HEK293 (cell line): ENCODE results near the gene F5.

ENCODE experiments used
- CTCF ChIA-PET: fragments of 350-600 bp; formaldehyde crosslinking; extraction: SDS; loops from one replicate; lab custom pipeline; 2021; ENCODE audit warnings: antibody characterized with exemption; lab: Yijun Ruan, JAX
- POLR2A ChIA-PET: fragments of 300-600 bp; formaldehyde crosslinking; extraction: SDS; loops from one replicate; lab custom pipeline; 2020; ENCODE audit warnings: antibody characterized with exemption, inconsistent platforms; lab: Yijun Ruan, JAX
- H3K27ac ChIP-seq: fragments of 200-500 bp; sonication (Bioruptor generic); 2 replicates; pipeline ENCODE4 v1.5.1; 2014; ENCODE audit warnings: low read depth, low read length, control low read depth, inconsistent platforms; ENCODE audit errors: extremely low read depth
- H3K36me3 ChIP-seq, 2 experiments: fragments of 200-500 bp in 1 of 2; sonication (Bioruptor generic) in 1 of 2; 1 replicate in 1 of 2; 2 replicates in 1 of 2; pipeline ENCODE4 v1.5.1; 2014 to 2017; ENCODE audit warnings: inconsistent platforms in 2 of 2, low read length in 2 of 2; ENCODE audit not compliant: control insufficient read depth in 2 of 2, insufficient read depth in 1 of 2
- H3K4me1 ChIP-seq: fragments of 200-500 bp; sonication (Bioruptor generic); 2 replicates; pipeline ENCODE4 v1.5.1; 2014; ENCODE audit warnings: mild to moderate bottlenecking, low read length, inconsistent platforms; ENCODE audit not compliant: control insufficient read depth, insufficient read depth
- H3K4me3 ChIP-seq: 2 replicates; pipeline ENCODE4 v1.5.1; 2011; ENCODE audit warnings: low read depth, mild to moderate bottlenecking, control low read depth, low read length, moderate library complexity
- H3K9me3 ChIP-seq: fragments of 200-500 bp; sonication (Bioruptor generic); 2 replicates; pipeline ENCODE4 v1.5.1; 2014; ENCODE audit warnings: low read depth, low read length, inconsistent platforms; ENCODE audit not compliant: control insufficient read depth, insufficient read depth
- BCL11A ChIP-seq: fragments of 450-650 bp; formaldehyde crosslinking; IDR thresholded peaks from 2 replicates; pipeline ENCODE4 v1.5.1; 2016; ENCODE audit warnings: low read depth, missing biosample characterization, missing genetic modification characterization
- REST ChIP-seq: fragments of 450-650 bp; formaldehyde crosslinking; IDR thresholded peaks from 2 replicates; pipeline ENCODE4 v1.5.1; 2016; ENCODE audit warnings: missing biosample characterization, missing genetic modification characterization
- SETDB1 ChIP-seq: IDR thresholded peaks from one replicate; pipeline ENCODE4 v1.6.1; 2017; ENCODE audit warnings: mild to moderate bottlenecking, low read length, moderate library complexity, mixed read lengths; ENCODE audit not compliant: insufficient read length
- ZBTB1 ChIP-seq: fragments of 450-650 bp; formaldehyde crosslinking; IDR thresholded peaks from 2 replicates; pipeline ENCODE4 v1.5.1; 2016; ENCODE audit warnings: missing biosample characterization, missing genetic modification characterization
- ZEB2 ChIP-seq: fragments of 450-650 bp; formaldehyde crosslinking; IDR thresholded peaks from 2 replicates; pipeline ENCODE4 v1.5.1; 2016; ENCODE audit warnings: missing biosample characterization, missing genetic modification characterization
- ZNF121 ChIP-seq: fragments of 450-650 bp; formaldehyde crosslinking; IDR thresholded peaks from 2 replicates; pipeline ENCODE4 v1.5.1; 2016; ENCODE audit warnings: missing biosample characterization, missing genetic modification characterization
- ZNF132 ChIP-seq: fragments of 450-650 bp; formaldehyde crosslinking; IDR thresholded peaks from 2 replicates; pipeline ENCODE4 v1.5.1; 2017; ENCODE audit warnings: missing biosample characterization, missing genetic modification characterization, borderline replicate concordance
- ZNF223 ChIP-seq: fragments of 450-650 bp; formaldehyde crosslinking; IDR thresholded peaks from 2 replicates; pipeline ENCODE4 v1.5.1; 2016; ENCODE audit warnings: missing biosample characterization, missing genetic modification characterization
- ZNF341 ChIP-seq: fragments of 450-650 bp; formaldehyde crosslinking; IDR thresholded peaks from 2 replicates; pipeline ENCODE4; 2016; ENCODE audit warnings: low read depth, missing biosample characterization, missing genetic modification characterization
- ZNF610 ChIP-seq: fragments of 450-650 bp; formaldehyde crosslinking; IDR thresholded peaks from 2 replicates; pipeline ENCODE4 v1.5.1; 2016; ENCODE audit warnings: missing biosample characterization, missing genetic modification characterization, borderline replicate concordance
- ZNF623 ChIP-seq: fragments of 450-650 bp; formaldehyde crosslinking; IDR thresholded peaks from 2 replicates; pipeline ENCODE4 v1.5.1; 2016; ENCODE audit warnings: missing biosample characterization, missing genetic modification characterization
- ZNF670 ChIP-seq: fragments of 450-650 bp; formaldehyde crosslinking; IDR thresholded peaks from 2 replicates; pipeline ENCODE4 v1.5.1; 2016; ENCODE audit warnings: missing biosample characterization, missing genetic modification characterization, low read depth
- TF ChIP-seq, protein P1 (sequence below): fragments of 450-650 bp; formaldehyde crosslinking; IDR thresholded peaks from 2 replicates; pipeline ENCODE4 v1.5.1; 2016; ENCODE audit warnings: missing biosample characterization, missing genetic modification characterization
- TF ChIP-seq, protein P2 (sequence below): sonication (generic); formaldehyde crosslinking; IDR thresholded peaks from 2 replicates; pipeline ENCODE4 v1.8.1; 2022; ENCODE audit warnings: mild to moderate bottlenecking, moderate library complexity, missing genetic modification reagents

The F5 gene

GRCh38 chr1:169601096-169601881 lies 15.0 kb upstream of the F5 start (continued):
- TF ChIP-seq ZNF132 (tag by site-specific recombination), result no peak
- TF ChIP-seq ZNF223 (tag by site-specific recombination), result no peak
- TF ChIP-seq SETDB1, result no peak
- TF ChIP-seq, protein P1, sequence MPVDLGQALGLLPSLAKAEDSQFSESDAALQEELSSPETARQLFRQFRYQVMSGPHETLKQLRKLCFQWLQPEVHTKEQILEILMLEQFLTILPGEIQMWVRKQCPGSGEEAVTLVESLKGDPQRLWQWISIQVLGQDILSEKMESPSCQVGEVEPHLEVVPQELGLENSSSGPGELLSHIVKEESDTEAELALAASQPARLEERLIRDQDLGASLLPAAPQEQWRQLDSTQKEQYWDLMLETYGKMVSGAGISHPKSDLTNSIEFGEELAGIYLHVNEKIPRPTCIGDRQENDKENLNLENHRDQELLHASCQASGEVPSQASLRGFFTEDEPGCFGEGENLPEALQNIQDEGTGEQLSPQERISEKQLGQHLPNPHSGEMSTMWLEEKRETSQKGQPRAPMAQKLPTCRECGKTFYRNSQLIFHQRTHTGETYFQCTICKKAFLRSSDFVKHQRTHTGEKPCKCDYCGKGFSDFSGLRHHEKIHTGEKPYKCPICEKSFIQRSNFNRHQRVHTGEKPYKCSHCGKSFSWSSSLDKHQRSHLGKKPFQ (tag by site-specific recombination), result no peak
- TF ChIP-seq ZNF121 (tag by site-specific recombination), result no peak
- TF ChIP-seq, protein P2, sequence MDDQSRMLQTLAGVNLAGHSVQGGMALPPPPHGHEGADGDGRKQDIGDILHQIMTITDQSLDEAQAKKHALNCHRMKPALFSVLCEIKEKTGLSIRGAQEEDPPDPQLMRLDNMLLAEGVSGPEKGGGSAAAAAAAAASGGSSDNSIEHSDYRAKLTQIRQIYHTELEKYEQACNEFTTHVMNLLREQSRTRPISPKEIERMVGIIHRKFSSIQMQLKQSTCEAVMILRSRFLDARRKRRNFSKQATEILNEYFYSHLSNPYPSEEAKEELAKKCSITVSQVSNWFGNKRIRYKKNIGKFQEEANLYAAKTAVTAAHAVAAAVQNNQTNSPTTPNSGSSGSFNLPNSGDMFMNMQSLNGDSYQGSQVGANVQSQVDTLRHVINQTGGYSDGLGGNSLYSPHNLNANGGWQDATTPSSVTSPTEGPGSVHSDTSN (CRISPR knock-in tag), result no peak

GRCh38 chr1:169595764-169596711 lies 9.8 kb upstream of the F5 start:
- no peaks in the 10 kb centered on the region for H3K36me3 ChIP-seq
- peak; percentile 97 for TF ChIP-seq REST (tag by site-specific recombination)
- no peak for TF ChIP-seq ZBTB1 (tag by site-specific recombination)
- H3K4me1 ChIP-seq, result no peaks in the 10 kb centered on the region
- ChIA-PET CTCF (interaction anchor here (0.6 to 1.9 kb wide), 5 partner anchors 10 to 213 kb away, joined by 3 to 10 read pairs (median 5); partner anchors contain the start of gene F5), POLR2A (no interaction called here)
- no peaks in the 10 kb centered on the region for H3K9me3 ChIP-seq
- H3K4me3 ChIP-seq, result no peak overlapping the region
- no peak overlapping the region for H3K27ac ChIP-seq

- no peaks in the 10 kb centered on the region for H3K36me3 ChIP-seq
- no peaks in the 10 kb centered on the region for H3K9me3 ChIP-seq
- H3K4me1 ChIP-seq, result no peaks in the 10 kb centered on the region
- H3K4me3 ChIP-seq, result no peak overlapping the region
- ChIA-PET CTCF (interaction anchor here (1.9 kb wide), 1 partner anchor 215 kb away, joined by 5 read pairs; no protein-coding TSS in a partner anchor), POLR2A (no interaction called here)
- H3K27ac ChIP-seq, result no peak overlapping the region
- no peak for TF ChIP-seq ZNF341 (tag by site-specific recombination)
- no peak for TF ChIP-seq ZNF670
- TF ChIP-seq ZNF623, result no peak
- TF ChIP-seq SETDB1, result no peak
- no peak for TF ChIP-seq ZNF610
- TF ChIP-seq BCL11A (tag by site-specific recombination), result no peak
- no peak for TF ChIP-seq ZEB2 (tag by site-specific recombination)
These were observed 8.1 kb upstream of the F5 start for GRCh38 chr1:169594391-169594790.
